ENCODE measurements around the gene MYLIP.

Gene MYLIP

DNA sequence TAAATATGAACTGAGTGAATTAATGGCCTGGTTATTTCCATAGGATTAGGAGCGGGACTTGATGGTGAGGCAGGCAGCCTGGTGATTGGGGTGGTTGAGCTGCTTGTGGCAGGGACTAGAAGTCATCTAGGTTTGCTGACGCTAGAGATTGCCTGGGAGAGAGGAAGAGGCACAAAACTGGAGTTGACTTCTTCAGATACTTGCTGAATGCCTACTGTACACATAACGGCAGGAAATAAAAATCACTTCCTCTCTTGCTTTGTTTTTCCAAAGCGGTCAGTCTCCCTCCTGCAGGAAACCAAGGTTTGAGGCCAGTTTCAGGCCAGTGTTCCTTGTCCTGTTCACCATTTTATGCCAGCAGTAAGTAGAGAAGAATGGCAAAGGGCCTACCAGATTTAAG, 36.7 kb upstream of the MYLIP start:
- H3K36me3 ChIP-seq (ENCODE audit: control insufficient read depth in 2 of 2, insufficient read depth in 1 of 2, low read length in 2 of 2), result no peaks in the 10 kb centered on the region
- H3K27ac ChIP-seq (ENCODE audit: extremely low read depth, low read depth, low read length), result no peak overlapping the region
- ChIA-PET CTCF (interaction anchor here (0.5 to 1.5 kb wide), 6 partner anchors 9 to 116 kb away, joined by 3 to 4 read pairs (median 3); no protein-coding TSS in a partner anchor), POLR2A (no interaction called here)
- H3K4me3 ChIP-seq (ENCODE audit: low read depth, low read length), result no peak overlapping the region
- H3K4me1 ChIP-seq (ENCODE audit: control insufficient read depth, insufficient read depth, low read length), result no peaks in the 10 kb centered on the region
- H3K9me3 ChIP-seq (ENCODE audit: control insufficient read depth, insufficient read depth, low read depth, low read length), result no peaks in the 10 kb centered on the region
- TF ChIP-seq, protein P1, sequence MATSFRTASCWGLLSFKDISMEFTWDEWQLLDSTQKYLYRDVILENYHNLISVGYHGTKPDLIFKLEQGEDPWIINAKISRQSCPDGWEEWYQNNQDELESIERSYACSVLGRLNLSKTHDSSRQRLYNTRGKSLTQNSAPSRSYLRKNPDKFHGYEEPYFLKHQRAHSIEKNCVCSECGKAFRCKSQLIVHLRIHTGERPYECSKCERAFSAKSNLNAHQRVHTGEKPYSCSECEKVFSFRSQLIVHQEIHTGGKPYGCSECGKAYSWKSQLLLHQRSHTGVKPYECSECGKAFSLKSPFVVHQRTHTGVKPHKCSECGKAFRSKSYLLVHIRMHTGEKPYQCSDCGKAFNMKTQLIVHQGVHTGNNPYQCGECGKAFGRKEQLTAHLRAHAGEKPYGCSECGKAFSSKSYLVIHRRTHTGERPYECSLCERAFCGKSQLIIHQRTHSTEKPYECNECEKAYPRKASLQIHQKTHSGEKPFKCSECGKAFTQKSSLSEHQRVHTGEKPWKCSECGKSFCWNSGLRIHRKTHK (tag by site-specific recombination; IDR thresholded peaks at IDR 0.05), result no peak
- TF ChIP-seq WT1 (tag by site-specific recombination; IDR thresholded peaks at IDR 0.05) (no peak), ZNF114 (tag by site-specific recombination; IDR thresholded peaks at IDR 0.05) (no peak), GLIS1 (tag by site-specific recombination; IDR thresholded peaks at IDR 0.05) (no peak), HOXC10 (CRISPR knock-in tag; IDR thresholded peaks at IDR 0.05) (no peak), ZNF777 (tag by site-specific recombination; IDR thresholded peaks at IDR 0.05; ENCODE audit: borderline replicate concordance) (no peak), ZNF48 (tag by site-specific recombination; IDR thresholded peaks at IDR 0.05) (no peak), BCL11A (tag by site-specific recombination; IDR thresholded peaks at IDR 0.05; ENCODE audit: low read depth) (no peak), ZNF501 (tag by site-specific recombination; IDR thresholded peaks at IDR 0.05) (no peak), ZNF707 (tag by site-specific recombination; IDR thresholded peaks at IDR 0.05) (no peak)
- TF ChIP-seq, protein P2, sequence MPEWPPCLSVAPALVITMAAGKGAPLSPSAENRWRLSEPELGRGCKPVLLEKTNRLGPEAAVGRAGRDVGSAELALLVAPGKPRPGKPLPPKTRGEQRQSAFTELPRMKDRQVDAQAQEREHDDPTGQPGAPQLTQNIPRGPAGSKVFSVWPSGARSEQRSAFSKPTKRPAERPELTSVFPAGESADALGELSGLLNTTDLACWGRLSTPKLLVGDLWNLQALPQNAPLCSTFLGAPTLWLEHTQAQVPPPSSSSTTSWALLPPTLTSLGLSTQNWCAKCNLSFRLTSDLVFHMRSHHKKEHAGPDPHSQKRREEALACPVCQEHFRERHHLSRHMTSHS (tag by site-specific recombination; IDR thresholded peaks at IDR 0.05), result no peak
- TF ChIP-seq, protein P3, sequence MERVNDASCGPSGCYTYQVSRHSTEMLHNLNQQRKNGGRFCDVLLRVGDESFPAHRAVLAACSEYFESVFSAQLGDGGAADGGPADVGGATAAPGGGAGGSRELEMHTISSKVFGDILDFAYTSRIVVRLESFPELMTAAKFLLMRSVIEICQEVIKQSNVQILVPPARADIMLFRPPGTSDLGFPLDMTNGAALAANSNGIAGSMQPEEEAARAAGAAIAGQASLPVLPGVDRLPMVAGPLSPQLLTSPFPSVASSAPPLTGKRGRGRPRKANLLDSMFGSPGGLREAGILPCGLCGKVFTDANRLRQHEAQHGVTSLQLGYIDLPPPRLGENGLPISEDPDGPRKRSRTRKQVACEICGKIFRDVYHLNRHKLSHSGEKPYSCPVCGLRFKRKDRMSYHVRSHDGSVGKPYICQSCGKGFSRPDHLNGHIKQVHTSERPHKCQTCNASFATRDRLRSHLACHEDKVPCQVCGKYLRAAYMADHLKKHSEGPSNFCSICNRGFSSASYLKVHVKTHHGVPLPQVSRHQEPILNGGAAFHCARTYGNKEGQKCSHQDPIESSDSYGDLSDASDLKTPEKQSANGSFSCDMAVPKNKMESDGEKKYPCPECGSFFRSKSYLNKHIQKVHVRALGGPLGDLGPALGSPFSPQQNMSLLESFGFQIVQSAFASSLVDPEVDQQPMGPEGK (tag by site-specific recombination; IDR thresholded peaks at IDR 0.05), result no peak
- TF ChIP-seq, protein P4, sequence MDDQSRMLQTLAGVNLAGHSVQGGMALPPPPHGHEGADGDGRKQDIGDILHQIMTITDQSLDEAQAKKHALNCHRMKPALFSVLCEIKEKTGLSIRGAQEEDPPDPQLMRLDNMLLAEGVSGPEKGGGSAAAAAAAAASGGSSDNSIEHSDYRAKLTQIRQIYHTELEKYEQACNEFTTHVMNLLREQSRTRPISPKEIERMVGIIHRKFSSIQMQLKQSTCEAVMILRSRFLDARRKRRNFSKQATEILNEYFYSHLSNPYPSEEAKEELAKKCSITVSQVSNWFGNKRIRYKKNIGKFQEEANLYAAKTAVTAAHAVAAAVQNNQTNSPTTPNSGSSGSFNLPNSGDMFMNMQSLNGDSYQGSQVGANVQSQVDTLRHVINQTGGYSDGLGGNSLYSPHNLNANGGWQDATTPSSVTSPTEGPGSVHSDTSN (CRISPR knock-in tag; IDR thresholded peaks at IDR 0.05), result no peak
- TF ChIP-seq, protein P5, sequence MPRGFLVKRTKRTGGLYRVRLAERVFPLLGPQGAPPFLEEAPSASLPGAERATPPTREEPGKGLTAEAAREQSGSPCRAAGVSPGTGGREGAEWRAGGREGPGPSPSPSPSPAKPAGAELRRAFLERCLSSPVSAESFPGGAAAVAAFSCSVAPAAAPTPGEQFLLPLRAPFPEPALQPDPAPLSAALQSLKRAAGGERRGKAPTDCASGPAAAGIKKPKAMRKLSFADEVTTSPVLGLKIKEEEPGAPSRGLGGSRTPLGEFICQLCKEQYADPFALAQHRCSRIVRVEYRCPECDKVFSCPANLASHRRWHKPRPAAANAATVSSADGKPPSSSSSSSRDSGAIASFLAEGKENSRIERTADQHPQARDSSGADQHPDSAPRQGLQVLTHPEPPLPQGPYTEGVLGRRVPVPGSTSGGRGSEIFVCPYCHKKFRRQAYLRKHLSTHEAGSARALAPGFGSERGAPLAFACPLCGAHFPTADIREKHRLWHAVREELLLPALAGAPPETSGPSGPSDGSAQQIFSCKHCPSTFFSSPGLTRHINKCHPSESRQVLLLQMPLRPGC (tag by site-specific recombination; IDR thresholded peaks at IDR 0.05), result no peak
- TF ChIP-seq, protein P6, sequence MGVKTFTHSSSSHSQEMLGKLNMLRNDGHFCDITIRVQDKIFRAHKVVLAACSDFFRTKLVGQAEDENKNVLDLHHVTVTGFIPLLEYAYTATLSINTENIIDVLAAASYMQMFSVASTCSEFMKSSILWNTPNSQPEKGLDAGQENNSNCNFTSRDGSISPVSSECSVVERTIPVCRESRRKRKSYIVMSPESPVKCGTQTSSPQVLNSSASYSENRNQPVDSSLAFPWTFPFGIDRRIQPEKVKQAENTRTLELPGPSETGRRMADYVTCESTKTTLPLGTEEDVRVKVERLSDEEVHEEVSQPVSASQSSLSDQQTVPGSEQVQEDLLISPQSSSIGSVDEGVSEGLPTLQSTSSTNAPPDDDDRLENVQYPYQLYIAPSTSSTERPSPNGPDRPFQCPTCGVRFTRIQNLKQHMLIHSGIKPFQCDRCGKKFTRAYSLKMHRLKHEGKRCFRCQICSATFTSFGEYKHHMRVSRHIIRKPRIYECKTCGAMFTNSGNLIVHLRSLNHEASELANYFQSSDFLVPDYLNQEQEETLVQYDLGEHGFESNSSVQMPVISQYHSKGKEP (tag by site-specific recombination; IDR thresholded peaks at IDR 0.05), result no peak

DNA sequence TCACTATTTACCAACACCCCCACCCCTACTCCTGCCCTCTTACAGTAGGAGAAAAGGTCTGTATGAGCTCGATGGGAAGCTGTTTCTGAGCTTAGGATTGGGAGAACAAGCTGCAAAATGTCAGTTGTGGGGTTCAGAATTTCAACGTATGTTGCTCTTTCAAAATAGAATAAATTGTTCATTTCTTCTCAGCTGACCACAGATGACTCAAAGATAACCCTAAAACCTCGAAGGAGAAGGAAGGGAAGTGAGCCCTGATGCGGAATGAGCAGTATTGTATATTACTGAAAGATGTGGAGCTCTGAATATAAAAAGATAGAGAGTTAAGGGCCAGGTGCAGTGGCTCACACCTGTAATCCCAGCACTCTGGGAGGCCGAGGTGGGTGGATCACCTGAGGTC, 35.9 kb upstream of the MYLIP start:
- Histone ChIP-seq H3K27ac (ENCODE audit: extremely low read depth, low read depth, low read length) (no peak overlapping the region), H3K36me3 (ENCODE audit: control insufficient read depth in 2 of 2, insufficient read depth in 1 of 2, low read length in 2 of 2) (no peaks in the 10 kb centered on the region), H3K4me1 (ENCODE audit: control insufficient read depth, insufficient read depth, low read length) (no peaks in the 10 kb centered on the region), H3K9me3 (ENCODE audit: control insufficient read depth, insufficient read depth, low read depth, low read length) (no peaks in the 10 kb centered on the region), H3K4me3 (ENCODE audit: low read depth, low read length) (no peak overlapping the region)
- CTCF ChIA-PET, result interaction anchor here (0.6 to 1.5 kb wide), 5 partner anchors 10 to 116 kb away, joined by 3 to 4 read pairs (median 3); no protein-coding TSS in a partner anchor
- POLR2A ChIA-PET, result no interaction called here
- TF ChIP-seq ZNF184 (tag by site-specific recombination; IDR thresholded peaks at IDR 0.05) (no peak), ZNF514 (tag by site-specific recombination; IDR thresholded peaks at IDR 0.05) (no peak), ZNF677 (tag by site-specific recombination; IDR thresholded peaks at IDR 0.05) (no peak), ZNF121 (tag by site-specific recombination; IDR thresholded peaks at IDR 0.05) (no peak), KLF7 (tag by site-specific recombination; IDR thresholded peaks at IDR 0.05; ENCODE audit: borderline replicate concordance) (no peak), ZNF510 (tag by site-specific recombination; IDR thresholded peaks at IDR 0.05; ENCODE audit: insufficient replicate concordance) (no peak), ZNF664 (tag by site-specific recombination; IDR thresholded peaks at IDR 0.05) (no peak)
